ENCODE data around the gene OTUD5.

The OTUD5 gene

GRCh38 chrX:48893556-48894348 lies 63.7 kb downstream of the OTUD5 start (continued):
- TF ChIP-seq ZBTB10 (tag by site-specific recombination; IDR thresholded peaks at IDR 0.05), result no peak
- TF ChIP-seq ZNF639 (tag by site-specific recombination; IDR thresholded peaks at IDR 0.05), result no peak
- TF ChIP-seq ZNF600 (tag by site-specific recombination; IDR thresholded peaks at IDR 0.05), result no peak
- no peak for TF ChIP-seq AEBP2 (tag by site-specific recombination; IDR thresholded peaks at IDR 0.05; ENCODE audit: borderline replicate concordance)
- no peak for TF ChIP-seq ZNF610 (tag by site-specific recombination; IDR thresholded peaks at IDR 0.05; ENCODE audit: borderline replicate concordance)
- TF ChIP-seq ZNF16 (tag by site-specific recombination; IDR thresholded peaks at IDR 0.05; ENCODE audit: low read depth), result no peak
- TF ChIP-seq ZNF266 (tag by site-specific recombination; IDR thresholded peaks at IDR 0.05; ENCODE audit: low read depth), result no peak
- TF ChIP-seq ZNF624 (tag by site-specific recombination; IDR thresholded peaks at IDR 0.05), result no peak
- no peak for TF ChIP-seq ZNF549 (tag by site-specific recombination; IDR thresholded peaks at IDR 0.05)
- no peak for TF ChIP-seq ZBTB8A (tag by site-specific recombination; IDR thresholded peaks at IDR 0.05)
- TF ChIP-seq MZF1 (tag by site-specific recombination; IDR thresholded peaks at IDR 0.05; ENCODE audit: borderline replicate concordance), result no peak
- no peak for TF ChIP-seq ZNF37A (tag by site-specific recombination; IDR thresholded peaks at IDR 0.05)

- Histone ChIP-seq H3K9me3 (ENCODE audit: control insufficient read depth, insufficient read depth, low read depth, low read length) (no peaks in the 10 kb centered on the region), H3K4me3 (ENCODE audit: low read depth, low read length) (no peak overlapping the region), H3K4me1 (ENCODE audit: control insufficient read depth, insufficient read depth, low read length) (no peaks in the 10 kb centered on the region), H3K27ac (ENCODE audit: extremely low read depth, low read depth, low read length) (no peak overlapping the region), H3K36me3 (ENCODE audit: control insufficient read depth in 2 of 2, insufficient read depth in 1 of 2, low read length in 2 of 2) (peaks cover 6 to 29% of the 10 kb centered on the region in 2 experiments)
- ChIA-PET CTCF (interaction anchor here (0.6 to 1.5 kb wide), 2 partner anchors 54 to 121 kb away, joined by 3 to 9 read pairs; no protein-coding TSS in a partner anchor), POLR2A (interaction anchor here (1.9 kb wide), 2 partner anchors 91 to 217 kb away, joined by 4 to 8 read pairs; partner anchors contain the start of gene HDAC6)
- TF ChIP-seq KLF17 (tag by site-specific recombination; IDR thresholded peaks at IDR 0.05) (no peak), REPIN1 (tag by site-specific recombination; IDR thresholded peaks at IDR 0.05; ENCODE audit: low read depth) (no peak), ZIC2 (tag by site-specific recombination; IDR thresholded peaks at IDR 0.05) (no peak), ZNF449 (tag by site-specific recombination; IDR thresholded peaks at IDR 0.05) (no peak)
Observed at GRCh38 chrX:48892896-48893295, 64.5 kb downstream of the OTUD5 start.
